ENCODE measurements around the gene CCL27. TPM values are rescaled to one million over a fixed set of nuclear protein-coding genes. Genes with fewer than 3 reads are reported as not detected.

CCL27 gene
- total RNA-seq, 4 donors from 2014 or later, result not detected

DNA sequence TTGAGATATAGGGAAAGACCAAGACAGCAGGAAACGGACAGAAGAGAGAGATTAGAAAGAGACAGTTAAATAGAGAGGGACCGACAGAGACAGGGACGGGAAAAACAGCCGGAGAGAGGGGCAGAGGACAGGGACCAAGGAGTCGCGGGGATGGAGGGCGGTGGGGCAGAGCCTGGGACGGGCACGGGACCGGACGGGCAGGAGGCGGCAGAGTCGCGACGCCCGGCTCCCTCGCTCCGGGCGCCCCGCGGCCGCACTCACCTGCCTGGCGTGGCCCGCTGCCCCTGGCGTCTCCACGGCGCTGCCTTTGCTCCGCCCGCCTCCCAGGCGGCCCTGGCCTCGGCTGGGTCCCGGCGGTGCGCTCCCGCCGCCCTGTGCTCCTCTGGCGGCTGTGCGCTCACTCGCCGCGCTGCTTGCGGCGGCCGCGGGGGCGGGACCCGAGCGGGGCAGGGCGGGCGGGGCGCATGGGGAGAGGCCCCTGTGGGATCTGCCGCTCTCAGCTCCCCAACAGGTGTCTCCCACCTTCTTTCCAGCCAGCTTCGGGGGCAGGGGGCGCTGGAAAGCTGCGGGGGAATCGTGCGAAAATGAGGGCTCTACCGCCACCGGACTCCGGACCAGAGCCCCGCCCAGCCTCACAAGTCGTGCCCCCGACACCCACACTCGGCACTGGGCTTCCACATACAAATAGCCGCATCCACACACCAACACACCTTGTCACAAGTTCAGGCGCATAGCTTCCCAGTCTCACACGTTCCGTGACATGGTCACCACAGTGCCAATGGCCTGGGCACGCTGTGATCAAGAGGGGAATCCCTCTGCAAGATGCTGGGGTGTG lies 33.6 kb downstream of the CCL27 start, which contains the start of gene ARID3C:
Gene ARID3C, minus strand, starts transcription at position 411 of the 835 bp plus-strand sequence. CDS start 1,052 bp downstream, outside the sequence.
- Histone ChIP-seq H3K4me1 (peaks cover 0 to 36% (median 17%) of the 10 kb centered on the region in 3 donors), H3K36me3 (no peaks in the 10 kb centered on the region), H3K4me3 (peak within 1 kb of the TSS; percentile 22 to 71 (median 46)), H3K27me3 (peaks cover 3 to 73% (median 31%) of the 10 kb centered on the region in 4 donors), H3K9me3 (no peaks in the 10 kb centered on the region), H3K27ac (no peak within 1 kb of the TSS)
- intact Hi-C loops (cut with DNase I), result no loop called here
- no peak for DNase-seq
- 0 to 1% methylated on average over 22 to 34 of the region's 69 CpGs for whole genome bisulfite sequencing, 2 donors
- TF ChIP-seq POLR2A (IDR thresholded peaks at IDR 0.05), result no peak
- TF ChIP-seq, protein P1, sequence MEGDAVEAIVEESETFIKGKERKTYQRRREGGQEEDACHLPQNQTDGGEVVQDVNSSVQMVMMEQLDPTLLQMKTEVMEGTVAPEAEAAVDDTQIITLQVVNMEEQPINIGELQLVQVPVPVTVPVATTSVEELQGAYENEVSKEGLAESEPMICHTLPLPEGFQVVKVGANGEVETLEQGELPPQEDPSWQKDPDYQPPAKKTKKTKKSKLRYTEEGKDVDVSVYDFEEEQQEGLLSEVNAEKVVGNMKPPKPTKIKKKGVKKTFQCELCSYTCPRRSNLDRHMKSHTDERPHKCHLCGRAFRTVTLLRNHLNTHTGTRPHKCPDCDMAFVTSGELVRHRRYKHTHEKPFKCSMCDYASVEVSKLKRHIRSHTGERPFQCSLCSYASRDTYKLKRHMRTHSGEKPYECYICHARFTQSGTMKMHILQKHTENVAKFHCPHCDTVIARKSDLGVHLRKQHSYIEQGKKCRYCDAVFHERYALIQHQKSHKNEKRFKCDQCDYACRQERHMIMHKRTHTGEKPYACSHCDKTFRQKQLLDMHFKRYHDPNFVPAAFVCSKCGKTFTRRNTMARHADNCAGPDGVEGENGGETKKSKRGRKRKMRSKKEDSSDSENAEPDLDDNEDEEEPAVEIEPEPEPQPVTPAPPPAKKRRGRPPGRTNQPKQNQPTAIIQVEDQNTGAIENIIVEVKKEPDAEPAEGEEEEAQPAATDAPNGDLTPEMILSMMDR (IDR thresholded peaks at IDR 0.05), result peak in 1 of 6 experiments; percentile 4

DNA sequence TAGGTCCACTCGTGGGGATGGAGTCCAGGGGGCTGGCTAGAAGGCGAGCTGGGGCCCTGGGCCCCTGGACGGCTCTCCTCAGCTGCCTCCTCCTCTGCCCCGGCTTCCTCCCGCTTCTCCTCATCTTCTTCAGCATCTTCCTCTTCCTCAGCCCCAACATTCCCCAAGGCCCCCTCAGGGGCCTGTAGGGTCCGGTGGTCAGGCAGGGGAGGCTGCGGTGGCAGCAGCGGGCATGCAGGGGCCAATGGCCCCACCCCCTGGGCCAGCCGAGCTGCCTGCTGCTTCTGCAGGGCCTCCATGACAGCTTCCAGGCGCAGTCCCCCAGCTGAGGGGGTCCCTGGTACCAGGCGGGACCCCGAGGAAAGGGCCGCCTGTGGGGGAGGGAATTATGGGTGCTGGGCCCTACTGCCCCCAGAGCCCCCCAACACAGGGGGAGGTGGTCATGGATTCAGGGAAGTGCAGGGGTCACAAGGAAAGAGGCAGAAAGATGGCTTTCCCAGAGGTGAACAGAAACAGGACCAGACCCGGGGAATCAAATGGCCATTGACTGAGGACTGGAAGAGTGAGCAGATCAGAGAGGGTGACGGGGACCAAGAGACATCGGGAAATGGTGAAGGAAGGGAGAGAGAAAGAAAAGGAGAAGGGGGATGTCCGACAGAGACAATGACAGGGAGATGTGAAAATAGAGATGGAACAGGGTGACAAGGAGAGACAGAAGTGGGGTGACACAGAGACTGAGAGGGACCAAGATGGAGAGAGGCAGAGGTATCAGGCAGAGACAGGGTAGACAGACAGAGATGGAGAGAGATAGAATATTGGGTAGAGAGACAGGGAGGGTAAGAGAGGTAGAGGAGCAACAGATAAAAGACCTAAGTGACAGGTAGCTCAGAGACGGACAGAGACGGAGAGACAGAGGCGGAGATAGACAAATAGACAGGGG lies 34.5 kb downstream of the CCL27 start:
- no peaks in the 10 kb centered on the region for H3K9me3 ChIP-seq
- H3K4me3 ChIP-seq, result peak overlapping the region; percentile 22 to 71 (median 46)
- H3K36me3 ChIP-seq, result no peaks in the 10 kb centered on the region
- intact Hi-C loops (cut with DNase I), result no loop called here
- no peak for DNase-seq
- no peak for TF ChIP-seq POLR2A (IDR thresholded peaks at IDR 0.05)
- TF ChIP-seq, protein P1 (IDR thresholded peaks at IDR 0.05), result no peak
- peaks cover 7 to 41% (median 23%) of the 10 kb centered on the region in 3 donors for H3K4me1 ChIP-seq
- 36 to 55% methylated on average over 12 to 16 of the region's 20 CpGs for WGBS, 2 donors
- H3K27me3 ChIP-seq, result peaks cover 3 to 82% (median 38%) of the 10 kb centered on the region in 4 donors
- H3K27ac ChIP-seq, result no peak overlapping the region

DNA sequence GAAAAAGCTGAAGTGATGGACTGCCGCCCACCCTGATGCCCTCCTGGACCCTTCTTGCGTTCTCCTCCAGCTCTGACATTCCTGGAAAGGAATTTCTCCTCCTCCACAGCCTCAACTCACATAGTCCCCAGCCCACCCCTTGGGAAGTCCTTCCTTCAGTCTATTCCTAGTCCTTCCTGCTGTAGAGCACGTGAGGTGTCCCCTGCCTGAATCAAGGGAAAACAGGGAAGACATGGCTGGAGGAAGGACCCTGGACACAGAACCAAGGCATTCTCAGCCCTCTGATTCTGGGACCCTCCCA lies 37.3 kb downstream of the CCL27 start:
- intact Hi-C loops (cut with DNase I), result no loop called here
- no peaks in the 10 kb centered on the region for H3K9me3 ChIP-seq
- H3K36me3 ChIP-seq, result no peaks in the 10 kb centered on the region
- H3K4me3 ChIP-seq, result no peak overlapping the region
- peaks cover 3 to 86% (median 37%) of the 10 kb centered on the region in 4 donors for H3K27me3 ChIP-seq
- no peak overlapping the region for H3K27ac ChIP-seq
- TF ChIP-seq, protein P1 (IDR thresholded peaks at IDR 0.05), result no peak
- no peak for TF ChIP-seq POLR2A (IDR thresholded peaks at IDR 0.05)
- WGBS, 2 donors, result 63 to 65% methylated on average over 3 of the region's 3 CpGs
- DNase-seq, result no peak
- H3K4me1 ChIP-seq, result peaks cover 11 to 49% (median 23%) of the 10 kb centered on the region in 3 donors

DNA sequence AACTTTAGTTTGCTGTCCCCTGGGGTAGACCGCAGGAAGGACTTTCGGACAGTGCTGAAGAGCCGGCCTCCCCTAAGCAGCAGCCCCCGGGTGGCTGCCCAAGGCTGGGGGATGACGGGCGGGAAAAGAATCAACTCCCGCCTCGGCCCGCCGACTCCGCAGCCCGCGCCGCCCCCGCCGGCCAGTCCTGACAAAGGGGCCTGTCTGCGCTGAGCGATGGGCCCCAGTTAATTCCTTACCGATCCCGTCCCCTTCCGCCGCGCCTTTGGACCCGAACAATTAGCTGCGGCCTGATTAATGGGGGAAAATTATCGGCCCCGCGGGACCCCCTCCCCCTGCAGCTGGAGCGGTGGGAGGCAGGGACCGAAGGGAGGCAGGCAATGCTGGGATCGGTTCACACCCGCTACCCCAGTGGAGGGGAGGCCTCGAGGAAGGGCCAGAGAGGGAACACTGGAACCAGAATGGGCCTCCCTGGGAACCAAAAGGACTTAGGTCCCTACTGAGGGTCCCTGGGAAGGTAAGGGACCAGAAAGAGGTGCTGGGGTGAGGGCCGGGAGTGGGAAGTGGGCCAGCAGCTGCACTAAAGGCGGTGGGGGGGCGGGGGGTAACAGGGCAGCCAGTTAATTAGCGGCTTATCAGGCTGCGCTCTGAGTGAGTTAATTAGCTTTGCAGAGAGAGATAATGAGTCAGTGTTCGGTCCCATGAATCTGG lies 37.8 kb downstream of the CCL27 start:
- no peak for DNase-seq
- Histone ChIP-seq H3K27me3 (peaks cover 3 to 80% (median 36%) of the 10 kb centered on the region in 4 donors), H3K27ac (no peak overlapping the region), H3K36me3 (no peaks in the 10 kb centered on the region), H3K4me3 (no peak overlapping the region), H3K9me3 (no peaks in the 10 kb centered on the region), H3K4me1 (peaks cover 14 to 53% (median 25%) of the 10 kb centered on the region in 3 donors)
- 49 to 53% methylated on average over 5 to 12 of the region's 39 CpGs for WGBS, 2 donors
- intact Hi-C loops (cut with DNase I), result no loop called here
- TF ChIP-seq POLR2A (IDR thresholded peaks at IDR 0.05), result no peak
- TF ChIP-seq, protein P1 (IDR thresholded peaks at IDR 0.05), result no peak

Measured in esophagus squamous epithelium (tissue), 5 donors.